Suprapubic skin (tissue), 4 donors: ENCODE results near the gene TULP4.

ENCODE experiments used
- CTCF ChIP-seq, 2 donors: fragments of 200-600 bp in 1 of 2; fragments of 450-650 bp in 1 of 2; sonication (generic) in 1 of 2; IDR thresholded peaks; one replicate each; pipeline ENCODE4 v1.5.1; 2016 to 2019; ENCODE audit warnings: antibody characterized with exemption in 2 of 2, mild to moderate bottlenecking in 1 of 2, moderate library complexity in 1 of 2
- EP300 ChIP-seq: sonication (generic); formaldehyde crosslinking; IDR thresholded peaks from one replicate; pipeline ENCODE4 v1.6.1; 2017; ENCODE audit warnings: antibody characterized with exemption
- POLR2A ChIP-seq, 2 donors: fragments of 450-650 bp; IDR thresholded peaks; one replicate each; pipeline ENCODE4 v1.6.1; 2017; ENCODE audit warnings: antibody characterized with exemption in 2 of 2, mild to moderate bottlenecking in 2 of 2, moderate library complexity in 2 of 2
- POLR2AphosphoS5 ChIP-seq, 3 donors: sonication (generic); formaldehyde crosslinking; IDR thresholded peaks; one replicate each; pipeline ENCODE4 v1.6.1; 2017; ENCODE audit warnings: antibody characterized with exemption in 3 of 3

DNA sequence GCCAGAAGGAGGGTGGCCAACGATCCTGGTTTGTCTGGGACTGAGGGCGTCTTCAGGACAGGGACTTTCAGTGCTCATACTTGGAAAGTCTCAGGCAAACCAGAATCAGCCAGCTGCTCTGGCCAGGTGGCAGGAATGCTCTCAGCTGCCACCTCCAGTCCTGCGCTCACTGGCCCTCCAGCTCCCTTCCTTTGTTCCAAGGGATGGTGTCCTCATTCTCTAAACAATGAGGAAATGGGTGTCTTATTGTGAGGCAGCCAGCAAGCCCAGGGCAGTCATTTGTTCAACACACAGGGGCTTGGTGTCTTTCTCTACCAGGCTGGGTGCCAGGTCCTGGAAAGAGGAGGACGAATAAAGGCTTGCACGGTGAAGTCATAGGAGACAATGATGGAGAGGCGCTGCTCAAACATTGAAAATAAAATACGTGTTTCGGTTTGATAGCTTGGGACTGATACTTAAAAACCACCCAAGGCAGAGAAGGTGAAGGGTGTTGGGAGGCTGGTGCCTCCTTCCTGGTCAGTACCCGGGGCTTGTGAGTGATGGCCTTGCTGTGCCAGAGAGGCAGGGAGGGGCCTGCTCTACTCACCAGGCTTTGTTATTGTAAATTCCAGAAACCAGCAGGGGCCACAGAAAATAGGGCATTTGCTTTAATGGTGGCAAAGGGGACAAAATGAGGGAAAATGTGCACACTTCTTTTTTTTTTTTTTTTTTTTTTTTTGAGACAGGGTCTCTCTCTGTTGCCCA, 236.3 kb downstream of the TULP4 start:
- TF ChIP-seq CTCF (IDR thresholded peaks at IDR 0.05) (no peak), POLR2A (IDR thresholded peaks at IDR 0.05) (no peak), EP300 (no peak), POLR2AphosphoS5 (IDR thresholded peaks at IDR 0.05) (no peak)
